Kidney (tissue), 14 donors: ENCODE measurements around the gene EIF4A3. TPM values are rescaled to one million over a fixed set of nuclear protein-coding genes. Genes with fewer than 3 reads are reported as not detected.

Source experiments
- DNase-seq, 5 donors: peaks; one replicate each; pipeline ENCODE4 v3.0.0-alpha.2; 2013 to 2020
- FAIRE-seq: peaks from 2 replicates; lab custom pipeline; 2012; peaks lifted over from hg19 to GRCh38; lab: Jason Lieb, UNC
- H3K27ac ChIP-seq, 2 donors: one replicate each; pipeline ENCODE4 v1.7.0; 2013; ENCODE audit warnings: low read depth in 2 of 2, low read length in 2 of 2, inconsistent platforms in 1 of 2
- H3K27me3 ChIP-seq: one replicate; pipeline ENCODE4 v1.7.1; 2013; ENCODE audit warnings: low read length, inconsistent platforms; ENCODE audit not compliant: control insufficient read depth, insufficient read depth
- H3K36me3 ChIP-seq, 3 donors: one replicate each; pipeline versions ENCODE4 v1.7.0 to v1.7.1; 2013; ENCODE audit warnings: low read length in 3 of 3, control low read depth in 1 of 3, inconsistent platforms in 1 of 3; ENCODE audit not compliant: insufficient read depth in 3 of 3, control insufficient read depth in 2 of 3
- H3K4me1 ChIP-seq, 3 donors: one replicate each; pipeline versions ENCODE4 v1.7.0 to v1.7.1; 2013; ENCODE audit warnings: low read length in 3 of 3, inconsistent platforms in 1 of 3, low read depth in 1 of 3; ENCODE audit not compliant: control insufficient read depth in 2 of 3, insufficient read depth in 2 of 3
- H3K4me3 ChIP-seq, 3 donors: one replicate each; pipeline versions ENCODE4 v1.7.0 to v1.8.1; 2013; ENCODE audit warnings: low read length in 3 of 3, control low read depth in 1 of 3, inconsistent platforms in 1 of 3
- H3K9ac ChIP-seq, 3 donors: one replicate each; pipeline versions ENCODE4 v1.7.0 to v1.7.1; 2013; ENCODE audit warnings: low read length in 3 of 3, control low read depth in 1 of 3, inconsistent platforms in 1 of 3
- H3K9me3 ChIP-seq, 3 donors: one replicate each; pipeline versions ENCODE4 v1.7.0 to v1.7.1; 2013; ENCODE audit warnings: low read length in 3 of 3, control low read depth in 1 of 3, inconsistent platforms in 1 of 3; ENCODE audit not compliant: control insufficient read depth in 2 of 3, insufficient read depth in 1 of 3
- CTCF ChIP-seq: IDR thresholded peaks from 3 replicates; pipeline ENCODE4 v1.5.1; 2012; ENCODE audit warnings: mild to moderate bottlenecking, moderate library complexity, borderline replicate concordance; ENCODE audit not compliant: insufficient read depth; ENCODE audit errors: extremely low read depth
- intact Hi-C: fragments of 100-400 bp; cut with DNase I; formaldehyde crosslinking; loops from one replicate; pipeline ENCODE4 v1.11.1; 2022
- polyA plus RNA-seq: library from polyadenylated mRNA; stranded (reverse); fragments of 350-450 nt; fragmentation: Illumina TruSeq; extraction: RNeasy Lipid Tissue Mini Kit (QIAGEN cat#74804); gene quantifications from one replicate; pipeline ENCODE4 v1.2.3, GENCODE V29; 2014; ENCODE audit warnings: low read depth, low replicate concordance; ENCODE audit not compliant: insufficient read depth
- total RNA-seq: library from RNA; stranded (reverse); fragmentation: NEBNext Ultra II Directional; extraction: Animal tissue kit (Norgen Biotek cat#: 25700); gene quantifications from one replicate; pipeline ENCODE4 v1.2.1, GENCODE V29; 2021
- donor health status: control.
- donor health status: control.
- donor health status: control.
- donor health status: control.
- donor health status: control.
- donor health status: DM: yes; HTN: yes; CAD: no.
- donor health status: Normal renal cell carcinoma (clear cell type).

Gene EIF4A3
- total and polyA plus RNA-seq, 2 donors from 2014 or later, result 63.6 to 75.0 TPM

GRCh38 chr17:80116276-80116920, 30.5 kb downstream of the EIF4A3 start:
- FAIRE-seq (no peak), DNase-seq (peak in 1 of 5 donors; percentile 34)
- H3K9me3 ChIP-seq, result no peaks in the 10 kb centered on the region

GRCh38 chr17:80115159-80115558, 31.8 kb downstream of the EIF4A3 start:
- H3K9me3 ChIP-seq, result no peaks in the 10 kb centered on the region
- intact Hi-C loops, result no loop called here
- H3K9ac ChIP-seq, result no peak overlapping the region
- no peaks in the 10 kb centered on the region for H3K27me3 ChIP-seq
- no peak for FAIRE-seq
- no peak overlapping the region for H3K4me3 ChIP-seq
- TF ChIP-seq CTCF, result no peak
- H3K4me1 ChIP-seq, result no peaks in the 10 kb centered on the region
- H3K36me3 ChIP-seq, result no peaks in the 10 kb centered on the region
- DNase-seq, result no peak
- H3K27ac ChIP-seq, result no peak overlapping the region

More at GRCh38 chr17:80116276-80116920, 30.5 kb downstream of the EIF4A3 start:
- H3K9ac ChIP-seq, result no peak overlapping the region
- no peaks in the 10 kb centered on the region for H3K4me1 ChIP-seq
- intact Hi-C loops, result no loop called here
- no peak overlapping the region for H3K4me3 ChIP-seq
- no peaks in the 10 kb centered on the region for H3K36me3 ChIP-seq
- no peak overlapping the region for H3K27ac ChIP-seq
- H3K27me3 ChIP-seq, result no peaks in the 10 kb centered on the region
- TF ChIP-seq CTCF, result no peak

GRCh38 chr17:80114758-80115157, 32.2 kb downstream of the EIF4A3 start:
- TF ChIP-seq CTCF, result no peak
- Histone ChIP-seq H3K9ac (no peak overlapping the region), H3K27me3 (no peaks in the 10 kb centered on the region), H3K4me3 (no peak overlapping the region), H3K27ac (no peak overlapping the region), H3K9me3 (no peaks in the 10 kb centered on the region), H3K36me3 (no peaks in the 10 kb centered on the region), H3K4me1 (no peaks in the 10 kb centered on the region)
- no peak for DNase-seq
- FAIRE-seq, result no peak
- intact Hi-C loops, result no loop called here
